ENCODE measurements around the gene ACSF3.

GRCh38 chr16:89130448-89130847 is 36.8 kb downstream of the ACSF3 start:
- TF ChIP-seq CTCF (IDR thresholded peaks at IDR 0.05) (no peak), POLR2A (IDR thresholded peaks at IDR 0.05) (no peak)
